Caco-2 (cell line): ENCODE results near the gene SBF1. TPM values are rescaled to one million over a fixed set of nuclear protein-coding genes. Genes with fewer than 3 reads are reported as not detected.

ENCODE experiments used
- BruUV-seq: library from RNA; stranded (reverse); fragments of 400-500 nt; replicated peaks from 2 replicates; lab custom pipeline; 2021; lab: Mats Ljungman, UMichigan
- CTCF ChIA-PET: fragments of 300-600 bp; sonication (Branson Sonifier 250); formaldehyde crosslinking; loops from one replicate; lab custom pipeline; 2022; ENCODE audit warnings: antibody characterized with exemption; lab: Charles Lee
- POLR2A ChIA-PET: fragments of 300-600 bp; sonication (Branson Sonifier 250); formaldehyde crosslinking; loops from one replicate; lab custom pipeline; 2022; ENCODE audit warnings: antibody characterized with exemption; lab: Charles Lee
- DNase-seq, 2 experiments: peaks; one replicate each; pipeline versions ENCODE4 v3.0.0 to v3.0.0-alpha.2; 2020 to 2022
- H3K27me3 ChIP-seq: replicated peaks from 2 replicates; pipeline ENCODE4 v1.6.0; 2011; ENCODE audit warnings: low read length; ENCODE audit not compliant: control insufficient read depth, insufficient read depth
- H3K36me3 ChIP-seq: 2 replicates; pipeline ENCODE4 v1.5.1; 2011; ENCODE audit warnings: low read length; ENCODE audit not compliant: control insufficient read depth, insufficient read depth
- H3K4me1 ChIP-seq: fragments of 250-450 bp; sonication (Bioruptor Pico); 2 replicates; pipeline ENCODE4 v1.5.1; 2020; ENCODE audit warnings: mild to moderate bottlenecking
- H3K4me3 ChIP-seq: 2 replicates; pipeline ENCODE4 v1.5.1; 2011; ENCODE audit warnings: low read depth, mild to moderate bottlenecking, control low read depth, low read length
- H3K9me3 ChIP-seq: fragments of 250-450 bp; sonication (Bioruptor Pico); 2 replicates; pipeline ENCODE4 v1.5.1; 2020; ENCODE audit warnings: mild to moderate bottlenecking, moderate library complexity
- H3K27ac Mint-ChIP-seq: one replicate; pipeline ENCODE4 v1.8.0; 2022; ENCODE audit warnings: mixed read lengths; ENCODE audit not compliant: unreplicated experiment
- H3K27me3 Mint-ChIP-seq: one replicate; pipeline ENCODE4 v1.8.0; 2022; ENCODE audit warnings: mixed read lengths; ENCODE audit not compliant: insufficient read depth, unreplicated experiment
- H3K36me3 Mint-ChIP-seq: one replicate; pipeline ENCODE4 v1.8.0; 2022; ENCODE audit warnings: mild to moderate bottlenecking, mixed read lengths; ENCODE audit not compliant: insufficient read depth, unreplicated experiment
- H3K4me1 Mint-ChIP-seq: one replicate; pipeline ENCODE4 v1.8.0; 2022; ENCODE audit warnings: low read depth, mixed read lengths; ENCODE audit not compliant: unreplicated experiment
- H3K4me3 Mint-ChIP-seq: one replicate; pipeline ENCODE4 v1.8.0; 2022; ENCODE audit warnings: mild to moderate bottlenecking, moderate library complexity, mixed read lengths; ENCODE audit not compliant: unreplicated experiment
- H3K9me3 Mint-ChIP-seq: one replicate; pipeline ENCODE4 v1.8.0; 2022; ENCODE audit warnings: mixed read lengths; ENCODE audit not compliant: unreplicated experiment
- intact Hi-C: fragments of 100-400 bp; cut with micrococcal nuclease; formaldehyde crosslinking; loops from one replicate; pipeline ENCODE4 v1.10.0; 2022; ENCODE audit not compliant: unreplicated experiment
- total RNA-seq: library from RNA; stranded (reverse); gene quantifications from 2 replicates; pipeline ENCODE4 v1.2.3, GENCODE V29; 2022
- TF ChIP-seq, protein P1 (sequence below), 2 experiments: fragments of 200-600 bp in 1 of 2; IDR thresholded peaks; 1 replicate in 1 of 2; 2 replicates in 1 of 2; pipeline versions ENCODE4 v1.5.1 to v1.8.0; 2011 to 2022; ENCODE audit warnings: antibody characterized with exemption in 1 of 2, control low read depth in 1 of 2, inconsistent platforms in 1 of 2, low read depth in 1 of 2, low read length in 1 of 2, mild to moderate bottlenecking in 1 of 2, moderate library complexity in 1 of 2; ENCODE audit not compliant: insufficient read depth in 1 of 2, severe bottlenecking in 1 of 2, unreplicated experiment in 1 of 2

Gene SBF1
- total RNA-seq, 1 experiment from 2014 or later, result 82.8 TPM

GRCh38 chr22:50483106-50483505, 8.3 kb upstream of the SBF1 start:
- no TSS peak for BruUV-seq
- intact Hi-C loops, result no loop called here
- H3K27ac Mint-ChIP-seq, result no peak overlapping the region
- peak overlapping the region; percentile 24 for H3K4me3 Mint-ChIP-seq
- ChIA-PET CTCF (no interaction called here), POLR2A (interaction anchor here (0.6 kb wide), 1 partner anchor 129 kb away, joined by 3 read pairs; no protein-coding TSS in a partner anchor)
- peaks cover 14% of the 10 kb centered on the region for H3K4me1 Mint-ChIP-seq
- H3K9me3 Mint-ChIP-seq, result no peaks in the 10 kb centered on the region
- TF ChIP-seq, protein P1, sequence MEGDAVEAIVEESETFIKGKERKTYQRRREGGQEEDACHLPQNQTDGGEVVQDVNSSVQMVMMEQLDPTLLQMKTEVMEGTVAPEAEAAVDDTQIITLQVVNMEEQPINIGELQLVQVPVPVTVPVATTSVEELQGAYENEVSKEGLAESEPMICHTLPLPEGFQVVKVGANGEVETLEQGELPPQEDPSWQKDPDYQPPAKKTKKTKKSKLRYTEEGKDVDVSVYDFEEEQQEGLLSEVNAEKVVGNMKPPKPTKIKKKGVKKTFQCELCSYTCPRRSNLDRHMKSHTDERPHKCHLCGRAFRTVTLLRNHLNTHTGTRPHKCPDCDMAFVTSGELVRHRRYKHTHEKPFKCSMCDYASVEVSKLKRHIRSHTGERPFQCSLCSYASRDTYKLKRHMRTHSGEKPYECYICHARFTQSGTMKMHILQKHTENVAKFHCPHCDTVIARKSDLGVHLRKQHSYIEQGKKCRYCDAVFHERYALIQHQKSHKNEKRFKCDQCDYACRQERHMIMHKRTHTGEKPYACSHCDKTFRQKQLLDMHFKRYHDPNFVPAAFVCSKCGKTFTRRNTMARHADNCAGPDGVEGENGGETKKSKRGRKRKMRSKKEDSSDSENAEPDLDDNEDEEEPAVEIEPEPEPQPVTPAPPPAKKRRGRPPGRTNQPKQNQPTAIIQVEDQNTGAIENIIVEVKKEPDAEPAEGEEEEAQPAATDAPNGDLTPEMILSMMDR (IDR thresholded peaks at IDR 0.05; ENCODE audit: insufficient read depth in 1 of 2, low read depth in 1 of 2, low read length in 1 of 2, severe bottlenecking in 1 of 2, unreplicated experiment in 1 of 2), result no peak
- Histone ChIP-seq H3K4me1 (peaks cover 15% of the 10 kb centered on the region), H3K9me3 (no peaks in the 10 kb centered on the region), H3K4me3 (no peak overlapping the region), H3K27me3 (no peaks in the 10 kb centered on the region), H3K36me3 (no peaks in the 10 kb centered on the region)
- peaks cover 22% of the 10 kb centered on the region for H3K36me3 Mint-ChIP-seq
- no peaks in the 10 kb centered on the region for H3K27me3 Mint-ChIP-seq
- DNase-seq, result no peak

DNA sequence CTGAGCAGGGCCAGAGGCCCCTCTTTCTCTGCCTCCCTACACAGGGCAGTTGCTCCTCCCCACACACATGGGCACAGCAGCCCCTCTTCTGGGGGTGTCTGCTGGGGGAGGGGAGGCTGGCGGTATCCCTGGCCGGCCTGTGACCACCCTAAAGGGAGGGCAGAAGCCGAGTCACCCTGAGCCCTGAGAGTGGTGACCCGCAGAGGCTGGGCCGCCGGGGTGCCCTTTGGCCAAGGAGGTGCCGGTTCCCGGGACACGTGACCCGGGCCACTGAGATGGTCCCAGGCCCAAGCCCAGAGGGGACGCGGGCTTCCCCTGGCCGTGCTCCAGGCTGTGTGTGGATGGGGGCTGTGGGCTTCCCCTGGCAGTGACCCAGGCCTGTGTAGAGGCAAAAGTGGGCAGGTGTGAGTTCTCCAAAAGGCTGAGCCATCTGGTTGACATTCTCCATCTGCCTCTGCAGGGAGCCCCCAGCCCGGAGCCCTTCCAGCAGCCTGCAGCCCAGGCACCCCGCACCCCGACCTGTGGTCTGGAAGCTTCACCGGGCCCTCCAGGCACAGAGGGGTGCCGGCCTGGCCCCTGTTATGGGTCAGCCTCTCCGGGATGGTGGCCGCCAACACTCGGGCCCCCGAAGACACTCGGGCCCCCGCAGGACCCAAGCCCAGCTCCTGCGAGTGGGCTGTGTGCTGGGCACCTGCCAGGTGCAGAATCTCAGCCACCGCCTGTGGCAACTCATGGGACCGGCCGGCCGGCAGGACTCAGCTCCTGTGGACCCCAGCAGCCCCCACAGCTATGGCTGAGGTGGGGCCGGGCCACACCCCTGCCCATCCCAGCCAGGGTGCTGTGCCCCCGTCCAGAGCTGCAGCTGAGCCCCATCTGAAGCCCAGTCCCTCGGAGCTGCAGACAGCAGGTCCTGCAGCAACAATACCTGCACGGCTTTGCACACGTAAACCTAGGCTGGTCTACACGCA, 7.6 kb upstream of the SBF1 start:
- DNase-seq, result no peak
- peak overlapping the region; percentile 77 for H3K4me3 Mint-ChIP-seq
- peak overlapping the region; percentile 64 for H3K27ac Mint-ChIP-seq
- TF ChIP-seq, protein P1 (IDR thresholded peaks at IDR 0.05; ENCODE audit: insufficient read depth in 1 of 2, low read depth in 1 of 2, low read length in 1 of 2, severe bottlenecking in 1 of 2, unreplicated experiment in 1 of 2), result no peak
- H3K36me3 Mint-ChIP-seq, result peaks cover 22% of the 10 kb centered on the region
- ChIA-PET CTCF (no interaction called here), POLR2A (interaction anchor here (0.6 to 0.8 kb wide), 2 partner anchors 43 to 128 kb away, joined by 3 to 4 read pairs; partner anchors contain the start of gene SCO2)
- H3K4me1 Mint-ChIP-seq, result peaks cover 14% of the 10 kb centered on the region
- no TSS peak for BruUV-seq
- H3K27me3 ChIP-seq, result no peaks in the 10 kb centered on the region
- peaks cover 15% of the 10 kb centered on the region for H3K4me1 ChIP-seq
- intact Hi-C loops, result no loop called here
- H3K4me3 ChIP-seq, result peak overlapping the region; percentile 58
- H3K9me3 Mint-ChIP-seq, result no peaks in the 10 kb centered on the region
- H3K9me3 ChIP-seq, result no peaks in the 10 kb centered on the region
- no peaks in the 10 kb centered on the region for H3K27me3 Mint-ChIP-seq
- no peaks in the 10 kb centered on the region for H3K36me3 ChIP-seq

- peak within 1 kb of the TSS; percentile 64 for H3K27ac Mint-ChIP-seq
- CTCF ChIA-PET, result interaction anchor here (0.5 to 0.8 kb wide), 2 partner anchors 17 to 230 kb away, joined by 3 to 4 read pairs; no protein-coding TSS in a partner anchor
- H3K4me3 Mint-ChIP-seq, result peak within 1 kb of the TSS; percentile 77
Observed at GRCh38 chr22:50481440-50482106, 6.7 kb upstream of the SBF1 start, which contains the start of gene ADM2. Gene ADM2 (plus strand): TSS chr22:50481543. CDS start chr22:50481848, 305 bp downstream.

More at GRCh38 chr22:50481440-50482106, 6.7 kb upstream of the SBF1 start, which contains the start of gene ADM2:
- no peaks in the 10 kb centered on the region for H3K9me3 ChIP-seq
- H3K4me1 Mint-ChIP-seq, result peaks cover 20% of the 10 kb centered on the region
- intact Hi-C loops, result no loop called here
- no TSS peak for BruUV-seq
- peaks cover 22% of the 10 kb centered on the region for H3K36me3 Mint-ChIP-seq
- TF ChIP-seq, protein P1 (IDR thresholded peaks at IDR 0.05; ENCODE audit: insufficient read depth in 1 of 2, low read depth in 1 of 2, low read length in 1 of 2, severe bottlenecking in 1 of 2, unreplicated experiment in 1 of 2), result no peak
- H3K36me3 ChIP-seq, result no peaks in the 10 kb centered on the region
- H3K27me3 ChIP-seq, result no peaks in the 10 kb centered on the region
- no peaks in the 10 kb centered on the region for H3K27me3 Mint-ChIP-seq
- POLR2A ChIA-PET, result interaction anchor here (0.8 kb wide), 1 partner anchor 44 kb away, joined by 4 read pairs; the partner anchor contains the start of gene SCO2
- peak within 1 kb of the TSS; percentile 58 for H3K4me3 ChIP-seq
- H3K4me1 ChIP-seq, result peaks cover 15% of the 10 kb centered on the region
- peak in 1 of 2 experiments; percentile 80 for DNase-seq
- H3K9me3 Mint-ChIP-seq, result no peaks in the 10 kb centered on the region
